GM18505 (cell line): ENCODE results near the gene IL23R.
"Not testable (repeated sequence)": the region's sequence is repeated elsewhere in the genome, so short reads cannot be mapped to it uniquely, and the experiment has no call there.

Experiments
- ATAC-seq: cut with Tn5 transposase; IDR thresholded peaks from one replicate; pipeline ENCODE4 v1.9.1; 2021; ENCODE audit not compliant: unreplicated experiment
- POLR2A ChIP-seq: IDR thresholded peaks from 4 replicates; pipeline ENCODE4 v1.6.1; 2011; ENCODE audit warnings: borderline replicate concordance; ENCODE audit not compliant: insufficient read depth, insufficient read length; ENCODE audit errors: extremely low read depth

The IL23R gene

GRCh38 chr1:67140460-67140859 lies 25.8 kb upstream of the IL23R start:
- TF ChIP-seq POLR2A: no peak
- ATAC-seq: no peak

DNA sequence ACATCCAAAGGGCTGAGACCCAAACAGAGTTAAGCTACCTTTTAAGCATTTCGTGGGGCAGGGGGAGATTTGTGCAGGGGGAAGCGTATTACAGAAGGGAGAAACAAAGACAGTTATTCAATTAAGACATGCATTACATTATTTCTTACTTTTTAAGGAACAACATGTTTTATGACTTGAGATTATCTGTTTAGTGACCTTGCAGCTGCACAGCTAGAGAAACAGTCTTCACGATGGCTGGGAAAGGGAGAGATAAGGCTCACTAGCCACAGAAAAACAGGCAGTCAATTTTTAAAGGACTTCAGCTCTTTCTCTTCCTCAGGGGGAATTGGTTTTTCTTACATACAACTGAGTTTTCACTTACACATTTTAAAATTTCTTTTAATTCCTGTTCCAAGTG lies 24.4 kb upstream of the IL23R start:
- ATAC-seq: not testable (repeated sequence)

- no peak for TF ChIP-seq POLR2A
- no peak for ATAC-seq
These were observed 23.3 kb upstream of the IL23R start for GRCh38 chr1:67142931-67143330.

- ATAC-seq: no peak
- TF ChIP-seq POLR2A: no peak
These were observed 22.3 kb upstream of the IL23R start for GRCh38 chr1:67143966-67144365.

GRCh38 chr1:67144696-67145095 lies 21.6 kb upstream of the IL23R start:
- no peak for ATAC-seq
- no peak for TF ChIP-seq POLR2A

DNA sequence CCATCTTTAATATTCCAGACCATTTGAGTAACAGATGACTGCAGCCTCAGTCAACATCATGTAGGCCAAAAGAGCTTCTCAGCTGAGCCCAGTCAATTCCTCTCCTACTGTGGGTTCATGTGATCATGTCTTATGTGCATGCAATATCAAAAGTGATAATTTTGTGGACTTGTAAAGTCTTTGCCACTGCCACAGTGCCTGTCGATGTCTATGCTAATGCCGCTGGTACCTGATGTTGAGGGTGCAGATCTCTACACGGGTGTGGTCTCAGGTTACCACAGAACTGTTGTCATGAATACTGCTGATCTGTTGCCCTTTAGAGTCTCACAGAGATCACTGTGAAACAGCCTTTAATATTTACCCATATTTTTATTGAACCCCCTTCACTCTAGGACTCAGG lies 20.2 kb upstream of the IL23R start:
- ATAC-seq: no peak
- no peak for TF ChIP-seq POLR2A

GRCh38 chr1:67146539-67146938 lies 19.7 kb upstream of the IL23R start:
- no peak for ATAC-seq
- no peak for TF ChIP-seq POLR2A

DNA sequence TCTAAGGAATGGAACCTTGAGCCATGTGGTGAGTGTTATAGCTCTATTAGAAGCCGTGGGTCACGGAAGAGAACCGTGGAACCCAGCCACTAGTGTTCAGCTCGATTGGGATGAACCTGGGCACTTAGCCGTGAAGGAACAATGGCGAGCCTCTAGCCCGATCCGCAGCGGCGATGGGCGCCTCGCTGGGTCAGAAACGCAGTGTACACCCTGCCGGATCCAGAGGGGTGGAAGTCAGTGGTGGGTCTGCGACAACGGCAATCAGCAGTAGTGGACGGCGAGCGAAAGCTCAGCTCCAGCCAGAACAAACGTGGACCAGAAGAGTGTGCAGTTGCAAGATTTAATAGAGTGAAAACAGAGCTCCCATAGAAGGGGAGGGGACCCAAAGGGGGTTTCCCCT lies 18.3 kb upstream of the IL23R start:
- not testable (repeated sequence) for ATAC-seq

- ATAC-seq: peak; percentile 25
- no peak for TF ChIP-seq POLR2A
These were observed 17.6 kb upstream of the IL23R start for GRCh38 chr1:67148516-67149178.

DNA sequence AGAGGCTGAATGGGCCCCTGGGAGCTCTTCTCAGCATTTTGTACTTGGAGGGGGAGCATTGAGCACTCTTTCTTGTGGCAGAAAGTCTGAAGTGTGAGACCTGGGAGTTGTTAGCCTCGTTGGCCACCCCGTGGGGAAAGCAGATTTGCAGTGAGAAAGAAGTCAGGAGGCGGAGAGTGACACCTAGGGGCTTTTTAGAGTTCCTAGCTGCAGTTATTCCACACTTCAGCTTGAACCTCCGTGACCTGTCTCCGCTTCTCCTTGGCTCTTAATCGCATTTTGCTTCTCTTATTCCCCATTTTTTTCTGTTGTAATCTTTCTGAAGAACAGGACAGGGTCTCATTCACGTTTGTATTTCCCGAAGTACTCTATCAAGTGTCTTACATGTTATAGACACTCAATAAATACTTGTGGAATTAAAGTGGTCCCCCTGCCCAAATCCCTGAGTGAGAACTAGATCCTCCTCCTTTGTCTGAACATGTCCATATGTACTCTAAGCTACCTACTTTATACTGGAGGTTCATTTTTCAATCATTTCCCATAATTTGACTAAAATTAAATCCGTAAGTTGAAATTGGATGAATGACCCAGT lies 17.0 kb upstream of the IL23R start:
- ATAC-seq: peak; percentile 93
- TF ChIP-seq POLR2A: no peak

DNA sequence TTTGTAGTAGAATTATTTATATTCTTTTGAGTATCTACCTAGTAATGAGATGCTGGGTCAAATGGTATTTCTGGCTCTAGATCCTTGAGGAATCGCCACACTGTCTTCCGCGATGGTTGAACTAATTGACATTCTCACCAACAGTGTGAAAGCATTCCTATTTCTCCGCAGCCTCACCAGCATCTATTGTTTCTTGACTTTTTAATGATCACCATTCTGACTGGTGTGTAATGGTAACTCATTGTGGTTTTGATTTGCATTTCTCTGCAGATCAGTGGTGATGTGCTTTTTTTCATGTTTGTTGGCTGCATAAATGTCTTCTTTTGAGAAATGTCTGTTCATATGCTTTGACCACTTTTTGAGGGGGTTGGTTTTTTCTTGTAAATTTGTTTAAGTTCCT lies 15.3 kb upstream of the IL23R start:
- TF ChIP-seq POLR2A: no peak
- ATAC-seq: no peak

DNA sequence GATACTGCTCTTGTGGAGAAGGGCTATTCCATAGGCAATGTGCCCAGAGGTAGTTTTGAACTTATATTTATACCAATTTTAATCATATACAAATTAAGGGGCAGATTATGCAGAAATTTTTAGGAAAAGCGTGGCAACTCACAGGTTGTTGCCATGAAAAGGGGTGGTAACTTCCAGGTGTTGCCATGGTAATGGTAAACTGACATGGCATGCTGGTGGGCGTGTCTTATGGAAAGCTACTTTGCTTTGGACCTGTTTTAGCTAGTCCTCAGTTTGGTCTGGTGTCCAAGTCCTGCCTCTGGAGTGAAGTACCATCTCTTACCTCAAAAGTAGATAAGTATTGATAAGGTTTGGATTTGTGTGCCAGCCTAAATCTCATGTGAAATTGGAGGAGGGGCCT lies 7.9 kb upstream of the IL23R start:
- TF ChIP-seq POLR2A: no peak

DNA sequence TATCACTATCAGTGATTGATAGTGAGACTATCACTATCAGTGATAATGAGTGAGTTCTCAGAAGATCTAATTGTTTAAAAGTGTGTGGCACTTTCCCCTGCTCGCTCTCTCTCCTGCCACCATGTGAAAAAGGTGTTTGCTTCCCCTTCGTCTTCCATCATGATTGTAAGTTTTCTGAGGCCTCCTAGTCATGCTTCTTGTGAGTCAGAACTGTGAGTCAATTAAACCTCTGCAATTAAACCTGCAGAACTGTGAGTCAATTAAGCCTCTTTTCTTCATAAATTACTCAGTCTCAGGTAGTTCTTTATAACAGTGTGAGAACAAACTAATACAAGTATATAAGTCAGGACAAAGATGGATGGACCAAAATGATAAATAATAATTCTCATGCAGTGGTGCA lies 7.0 kb upstream of the IL23R start:
- no peak for ATAC-seq
- TF ChIP-seq POLR2A: no peak

More for the DNA sequence above, 7.9 kb upstream of the IL23R start:
- ATAC-seq: no peak

- no peak for TF ChIP-seq POLR2A
- ATAC-seq: no peak
These were observed 3.3 kb upstream of the IL23R start for GRCh38 chr1:67162954-67163353.
